Neutrophil (primary cell): ENCODE results near the gene POLD3.
A peak's percentile ranks its signal among the peaks of the same experiment; 100 is the strongest.

Source experiments
- H3K27ac ChIP-seq: fragments of 200-600 bp; sonication (generic); 2 replicates; pipeline ENCODE4 v1.5.1; 2016; ENCODE audit warnings: mild to moderate bottlenecking, moderate library complexity
- H3K27me3 ChIP-seq: fragments of 200-600 bp; sonication (generic); 2 replicates; pipeline ENCODE4 v1.6.0; 2016; ENCODE audit warnings: mild to moderate bottlenecking
- H3K36me3 ChIP-seq: fragments of 200-600 bp; sonication (generic); 2 replicates; pipeline ENCODE4 v1.5.1; 2017
- H3K4me1 ChIP-seq, 2 experiments: fragments of 200-600 bp in 1 of 2; sonication (generic) in 1 of 2; 1 replicate in 1 of 2; 2 replicates in 1 of 2; pipeline versions ENCODE4 v1.5.1 to v1.6.1; 2013 to 2016; ENCODE audit warnings: low read depth in 1 of 2, low read length in 1 of 2, mild to moderate bottlenecking in 1 of 2, moderate library complexity in 1 of 2; ENCODE audit not compliant: control insufficient read depth in 1 of 2, insufficient read depth in 1 of 2
- H3K4me3 ChIP-seq, 2 experiments: fragments of 200-600 bp in 1 of 2; sonication (generic) in 1 of 2; 1 replicate in 1 of 2; 2 replicates in 1 of 2; pipeline ENCODE4 v1.5.1; 2013 to 2016; ENCODE audit warnings: low read depth in 1 of 2, low read length in 1 of 2, mild to moderate bottlenecking in 1 of 2, moderate library complexity in 1 of 2
- H3K9me3 ChIP-seq: fragments of 200-600 bp; sonication (generic); 2 replicates; pipeline ENCODE4 v1.5.1; 2016
- TF ChIP-seq, protein P1 (sequence below): fragments of 200-600 bp; sonication (generic); IDR thresholded peaks from 2 replicates; pipeline ENCODE4 v1.5.1; 2016; ENCODE audit warnings: antibody characterized with exemption

POLD3 gene

DNA sequence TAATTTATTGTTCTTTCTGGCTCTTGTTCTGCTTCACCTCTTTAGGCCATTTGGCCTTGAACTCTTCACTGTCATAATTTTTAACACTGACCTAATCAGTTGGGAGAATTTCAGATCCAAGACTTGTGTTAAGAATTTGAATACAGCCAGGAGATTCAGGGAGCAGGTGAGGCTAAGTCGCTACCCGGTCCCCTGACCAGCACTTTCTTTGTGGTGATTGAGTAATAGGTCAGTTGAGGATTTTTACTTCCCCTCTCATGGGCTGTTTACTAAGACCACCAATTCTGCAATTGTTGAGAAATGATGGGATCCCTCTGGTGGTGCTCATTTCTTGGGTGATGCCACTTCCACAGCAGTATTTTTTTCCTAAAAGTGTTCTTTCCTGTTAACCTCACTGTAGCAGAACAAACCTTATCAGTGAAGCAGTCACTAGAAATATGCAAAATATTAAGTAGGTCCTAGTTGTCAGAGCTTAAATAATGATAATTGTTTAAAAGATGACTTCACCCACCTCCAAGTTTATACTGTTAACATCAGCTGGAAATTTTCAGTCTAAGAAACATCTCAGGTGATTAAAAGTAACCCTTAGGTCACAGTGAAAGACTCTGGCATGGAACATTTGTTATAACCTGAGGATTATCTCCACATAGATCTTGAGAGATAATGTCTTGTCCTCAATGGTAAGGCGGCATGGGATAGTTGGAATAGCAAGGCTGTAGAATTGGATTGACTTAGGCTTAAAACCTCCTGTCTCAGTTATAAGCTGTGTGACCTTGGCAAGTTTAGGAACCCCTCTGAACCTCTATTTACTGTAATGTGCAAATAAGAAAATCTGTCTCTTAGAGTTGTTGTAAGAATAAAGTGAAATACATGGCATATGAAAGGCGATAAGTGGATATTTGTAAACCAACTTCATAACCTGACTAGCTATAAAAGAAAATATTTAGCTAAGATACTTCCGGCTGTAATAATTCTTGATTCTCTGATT is 41.3 kb downstream of the POLD3 start:
- no peaks in the 10 kb centered on the region for H3K27me3 ChIP-seq
- peaks cover 29% of the 10 kb centered on the region for H3K36me3 ChIP-seq
- peak overlapping the region; percentile 26 for H3K27ac ChIP-seq
- H3K9me3 ChIP-seq = no peaks in the 10 kb centered on the region
- TF ChIP-seq, protein P1, sequence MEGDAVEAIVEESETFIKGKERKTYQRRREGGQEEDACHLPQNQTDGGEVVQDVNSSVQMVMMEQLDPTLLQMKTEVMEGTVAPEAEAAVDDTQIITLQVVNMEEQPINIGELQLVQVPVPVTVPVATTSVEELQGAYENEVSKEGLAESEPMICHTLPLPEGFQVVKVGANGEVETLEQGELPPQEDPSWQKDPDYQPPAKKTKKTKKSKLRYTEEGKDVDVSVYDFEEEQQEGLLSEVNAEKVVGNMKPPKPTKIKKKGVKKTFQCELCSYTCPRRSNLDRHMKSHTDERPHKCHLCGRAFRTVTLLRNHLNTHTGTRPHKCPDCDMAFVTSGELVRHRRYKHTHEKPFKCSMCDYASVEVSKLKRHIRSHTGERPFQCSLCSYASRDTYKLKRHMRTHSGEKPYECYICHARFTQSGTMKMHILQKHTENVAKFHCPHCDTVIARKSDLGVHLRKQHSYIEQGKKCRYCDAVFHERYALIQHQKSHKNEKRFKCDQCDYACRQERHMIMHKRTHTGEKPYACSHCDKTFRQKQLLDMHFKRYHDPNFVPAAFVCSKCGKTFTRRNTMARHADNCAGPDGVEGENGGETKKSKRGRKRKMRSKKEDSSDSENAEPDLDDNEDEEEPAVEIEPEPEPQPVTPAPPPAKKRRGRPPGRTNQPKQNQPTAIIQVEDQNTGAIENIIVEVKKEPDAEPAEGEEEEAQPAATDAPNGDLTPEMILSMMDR = no peak
- H3K4me1 ChIP-seq = peaks cover 5 to 10% of the 10 kb centered on the region in 2 experiments
- no peak overlapping the region for H3K4me3 ChIP-seq

DNA sequence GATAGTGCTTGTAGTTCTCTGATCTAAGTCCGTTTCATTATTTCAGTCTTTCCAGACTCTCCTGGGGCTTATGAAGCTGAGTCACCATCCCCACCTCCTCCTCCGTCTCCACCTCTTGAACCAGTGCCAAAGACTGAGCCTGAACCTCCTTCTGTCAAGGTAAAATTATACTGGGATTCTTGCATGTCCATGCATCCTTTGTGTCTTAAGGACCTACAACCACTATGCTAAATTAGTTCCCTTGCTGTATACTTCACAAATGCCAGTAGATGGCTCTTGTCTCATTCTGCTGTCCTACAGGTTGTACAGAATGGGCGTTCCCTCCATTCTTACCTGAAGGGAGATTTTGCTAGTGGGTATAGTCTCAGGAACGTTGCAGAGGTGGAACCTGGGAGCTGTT is 42.2 kb downstream of the POLD3 start:
- Histone ChIP-seq H3K4me1 (peaks cover 5 to 10% of the 10 kb centered on the region in 2 experiments), H3K36me3 (peaks cover 31% of the 10 kb centered on the region)
- TF ChIP-seq, protein P1 = no peak

GRCh38 chr11:74636630-74637184 is 44.3 kb downstream of the POLD3 start:
- H3K27me3 ChIP-seq = no peaks in the 10 kb centered on the region
- TF ChIP-seq, protein P1 = no peak
- no peak overlapping the region for H3K4me3 ChIP-seq
- peaks cover 47% of the 10 kb centered on the region for H3K36me3 ChIP-seq
- peaks cover 5 to 10% of the 10 kb centered on the region in 2 experiments for H3K4me1 ChIP-seq
- no peaks in the 10 kb centered on the region for H3K9me3 ChIP-seq
- no peak overlapping the region for H3K27ac ChIP-seq

More for the DNA sequence above, 42.2 kb downstream of the POLD3 start:
- Histone ChIP-seq H3K4me3 (no peak overlapping the region), H3K27me3 (no peaks in the 10 kb centered on the region), H3K9me3 (no peaks in the 10 kb centered on the region), H3K27ac (no peak overlapping the region)

- no peaks in the 10 kb centered on the region for H3K27me3 ChIP-seq
- no peak overlapping the region for H3K4me3 ChIP-seq
- H3K36me3 ChIP-seq = peaks cover 49% of the 10 kb centered on the region
- H3K27ac ChIP-seq = no peak overlapping the region
- peaks cover 5 to 10% of the 10 kb centered on the region in 2 experiments for H3K4me1 ChIP-seq
- no peaks in the 10 kb centered on the region for H3K9me3 ChIP-seq
- TF ChIP-seq, protein P1 = no peak
These were observed 45.3 kb downstream of the POLD3 start for GRCh38 chr11:74637700-74638099.

DNA sequence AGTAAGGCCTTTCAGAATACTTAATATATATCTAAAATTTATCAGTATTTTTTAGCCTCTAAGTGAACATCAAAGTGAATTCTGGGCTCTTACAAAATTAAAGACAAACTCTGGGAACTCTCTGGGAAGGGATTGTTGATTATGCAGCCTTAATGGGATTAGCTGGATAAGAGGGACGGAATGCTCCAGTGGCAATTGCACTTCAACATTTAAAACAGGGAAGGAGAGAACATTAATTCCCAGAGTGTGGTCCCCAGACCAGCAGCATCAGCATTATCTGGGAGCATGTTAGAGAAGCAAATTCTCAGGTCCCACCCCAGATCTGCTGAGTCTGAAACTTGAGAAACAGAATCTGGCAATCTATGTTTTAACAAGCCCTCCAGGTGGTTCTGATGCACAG is 46.5 kb downstream of the POLD3 start:
- Histone ChIP-seq H3K4me3 (no peak overlapping the region), H3K36me3 (peaks cover 49% of the 10 kb centered on the region), H3K9me3 (no peaks in the 10 kb centered on the region), H3K4me1 (peaks cover 0 to 2% of the 10 kb centered on the region in 2 experiments), H3K27ac (no peak overlapping the region), H3K27me3 (no peaks in the 10 kb centered on the region)
- TF ChIP-seq, protein P1 = no peak
